K562 (cell line): ENCODE measurements around the gene ZNF333. TPM values are rescaled to one million over a fixed set of nuclear protein-coding genes. Genes with fewer than 3 reads are reported as not detected.
"Not testable (repeated sequence)": the region's sequence is repeated elsewhere in the genome, so short reads cannot be mapped to it uniquely, and the experiment has no call there.

Source experiments
- ATAC-seq: fragments of 200-7000 bp; cut with Tn5 transposase; 3 replicates; pipeline ENCODE4 v1.9.1; 2020; ENCODE audit warnings: moderate library complexity
- BruUV-seq: library from RNA; stranded (reverse); fragments of 400-500 nt; replicated peaks from 2 replicates; lab custom pipeline; 2021; lab: Mats Ljungman, UMichigan
- CTCF ChIA-PET: fragments of 300-600 bp; formaldehyde crosslinking; extraction: SDS; loops from one replicate; lab custom pipeline; 2021; ENCODE audit warnings: low intra/inter-chr PET ratio; lab: Yijun Ruan, JAX
- POLR2A ChIA-PET: fragments of 300-600, 350-650 bp; sonication (Branson Sonifier 250); formaldehyde crosslinking; extraction: SDS; loops from one replicate; lab custom pipeline; 2021; ENCODE audit warnings: antibody characterized with exemption, inconsistent platforms; lab: Yijun Ruan, JAX
- DNase-seq, 4 experiments: peaks; one replicate each; pipeline versions ENCODE4 v3.0.0 to v3.0.0-alpha.2; 2011 to 2018; ENCODE audit warnings: low spot score in 3 of 4, mixed read lengths in 3 of 4; ENCODE audit errors: extremely low read depth in 1 of 4
- FAIRE-seq: peaks from 2 replicates; lab custom pipeline; 2011; peaks lifted over from hg19 to GRCh38; lab: Jason Lieb, UNC
- H2AFZ ChIP-seq: 2 replicates; pipeline ENCODE4 v1.6.0; 2011; ENCODE audit warnings: low read depth, low read length, control low read depth, inconsistent platforms
- H3K27ac ChIP-seq: fragments of 200-600 bp; 3 replicates; pipeline ENCODE4 v1.8.0; 2011; ENCODE audit warnings: low read depth, mild to moderate bottlenecking, control low read depth, inconsistent platforms, low read length, moderate library complexity, mixed read lengths; ENCODE audit errors: extremely low read depth
- H3K27me3 ChIP-seq, 2 experiments: fragments of 300-600 bp in 1 of 2; 2 replicates in 1 of 2; 3 replicates in 1 of 2; pipeline versions ENCODE4 v1.6.0 to v1.8.0; 2011; ENCODE audit warnings: inconsistent platforms in 2 of 2, low read length in 2 of 2, mild to moderate bottlenecking in 1 of 2, mixed read lengths in 1 of 2, moderate library complexity in 1 of 2; ENCODE audit not compliant: control insufficient read depth in 2 of 2, insufficient read depth in 2 of 2
- H3K36me3 ChIP-seq: fragments of 300-600 bp; 3 replicates; pipeline ENCODE4 v1.8.0; 2011; ENCODE audit warnings: mild to moderate bottlenecking, low read length, inconsistent platforms; ENCODE audit not compliant: control insufficient read depth, insufficient read depth
- H3K4me1 ChIP-seq, 2 experiments: fragments of 200-600 bp in 1 of 2; replicated peaks in 1 of 2; 2 replicates in 1 of 2; 3 replicates in 1 of 2; pipeline versions ENCODE4 v1.5.1 to v1.8.0; 2011; ENCODE audit warnings: inconsistent platforms in 2 of 2, low read length in 2 of 2, mild to moderate bottlenecking in 1 of 2, mixed read lengths in 1 of 2, moderate library complexity in 1 of 2; ENCODE audit not compliant: control insufficient read depth in 2 of 2, insufficient read depth in 2 of 2
- H3K4me2 ChIP-seq: 2 replicates; pipeline ENCODE4 v1.6.1; 2011; ENCODE audit warnings: low read length, control low read depth, inconsistent platforms, mixed read lengths; ENCODE audit not compliant: insufficient read depth
- H3K4me3 ChIP-seq: fragments of 200-600 bp; sonication (generic), shearing (Covaris generic); 2 replicates; pipeline ENCODE4 v1.5.1; 2016; ENCODE audit warnings: control low read depth, inconsistent platforms
- H3K79me2 ChIP-seq: fragments of 200-600 bp; 3 replicates; pipeline ENCODE4 v1.8.0; 2011; ENCODE audit warnings: low read length, inconsistent platforms; ENCODE audit not compliant: control insufficient read depth, insufficient read depth
- H3K9ac ChIP-seq, 2 experiments: 2 replicates each; pipeline versions ENCODE4 v1.6.0 to v1.6.1; 2011; ENCODE audit warnings: low read depth in 2 of 2, low read length in 2 of 2, control low read depth in 1 of 2, inconsistent platforms in 1 of 2, mild to moderate bottlenecking in 1 of 2, mixed read lengths in 1 of 2; ENCODE audit not compliant: insufficient read depth in 1 of 2
- H3K9me1 ChIP-seq: one replicate; pipeline ENCODE4 v1.6.0; 2011; ENCODE audit warnings: inconsistent platforms, mild to moderate bottlenecking, low read length, moderate library complexity; ENCODE audit not compliant: control insufficient read depth, insufficient read depth
- H3K9me3 ChIP-seq: replicated peaks from 2 replicates; pipeline ENCODE4 v1.5.1; 2011; ENCODE audit warnings: low read depth, low read length, inconsistent platforms; ENCODE audit not compliant: control insufficient read depth, insufficient read depth
- H4K20me1 ChIP-seq: replicated peaks from 2 replicates; pipeline ENCODE4 v1.6.1; 2011; ENCODE audit warnings: low read length, inconsistent platforms, mixed read lengths; ENCODE audit not compliant: control insufficient read depth, insufficient read depth
- NELFE ChIP-seq: IDR thresholded peaks from 2 replicates; pipeline ENCODE4 v1.6.1; 2011; ENCODE audit warnings: mild to moderate bottlenecking; ENCODE audit not compliant: insufficient read depth, insufficient read length
- RAD21 ChIP-seq, 2 experiments: fragments of 250-450 bp in 1 of 2; fragments of 450-650 bp in 1 of 2; sonication (Bioruptor Pico) in 1 of 2; formaldehyde crosslinking in 1 of 2; IDR thresholded peaks in 1 of 2; conservative IDR thresholded peaks in 1 of 2; 2 replicates each; pipeline versions ENCODE4 v1.4.0 to v1.8.0; 2020 to 2022; ENCODE audit warnings: mild to moderate bottlenecking in 2 of 2, moderate library complexity in 1 of 2
- TRIM24 ChIP-seq, 2 experiments: fragments of 450-650 bp; IDR thresholded peaks; 2 replicates each; pipeline ENCODE4 v1.6.1; 2016
- WGBS: fragments of 100-300 bp; shearing (Covaris generic); methylation state at CpG from one replicate; pipeline ENCODE4 v1.1.6; 2016; ENCODE audit warnings: low coverage, mixed read lengths; ENCODE audit not compliant: insufficient coverage; ENCODE audit errors: missing lambda C conversion rate; 5-methylcytosine and 5-hydroxymethylcytosine counted together
- in situ Hi-C: fragments of 300-500 bp; cut with MboI; formaldehyde crosslinking; loops from 4 replicates; pipeline ENCODE4 v1.15.0; 2018; ENCODE audit warnings: inconsistent platforms, mixed read lengths
- intact Hi-C: fragments of 100-400 bp; cut with micrococcal nuclease; formaldehyde crosslinking; loops from 2 replicates; pipeline ENCODE4 v1.14.2; 2022
- polyA plus RNA-seq, 8 experiments: library from polyadenylated mRNA; depleted of rRNA in 4 of 8; stranded (reverse) in 5 of 8; unstranded in 3 of 8; fragments of >200 nt; fragmentation: Nextera tagmentation in 2 of 8; fragmentation: Illumina TruSeq in 1 of 8; extraction: Ambion mirVana in 2 of 8; extraction: Trizol in 1 of 8; gene quantifications; 2 replicates each; pipeline versions ENCODE4 v1.2.1 to v1.2.3, GENCODE V29; 2011 to 2014; ENCODE audit warnings: inconsistent platforms in 1 of 8, missing spikeins in 1 of 8
- total RNA-seq, 7 experiments: library from RNA; depleted of rRNA in 6 of 7; stranded (reverse); fragments of >200 nt in 6 of 7; fragmentation: Illumina TruSeq in 2 of 7; extraction: Trizol in 2 of 7; gene quantifications; 2 replicates each; pipeline versions ENCODE4 v1.2.1 to v1.2.3, GENCODE V29; 2011 to 2021; ENCODE audit warnings: low replicate concordance in 1 of 7

ZNF333 gene
- total and polyA plus RNA-seq, 9 of the 15 experiments (the other 6 are each of a cell fraction or from before 2014, with no cell fraction given) = 2.8 to 10.3 (median 6.3) TPM

GRCh38 chr19:14765841-14766240, 76.0 kb downstream of the ZNF333 start:
- H2AFZ ChIP-seq, DNase-seq, POLR2A ChIA-PET, CTCF ChIA-PET, H3K4me2 ChIP-seq, H3K9me3 ChIP-seq, H3K4me1 ChIP-seq, FAIRE-seq, H3K27ac ChIP-seq, H3K9ac ChIP-seq, H3K27me3 ChIP-seq, H3K79me2 ChIP-seq, BruUV-seq, H4K20me1 ChIP-seq, ATAC-seq, H3K9me1 ChIP-seq, H3K4me3 ChIP-seq, intact Hi-C loops: not testable (repeated sequence)
- peaks cover 69% of the 10 kb centered on the region; the same call in 2 of the 3 replicates for H3K36me3 ChIP-seq
- in situ Hi-C loops = loop anchor here (5.0 kb wide), 1 partner anchor 369 kb away; no protein-coding TSS in a partner anchor
- WGBS = 87% methylated on average over 14 of the region's 15 CpGs

- no peak overlapping the region for H3K4me2 ChIP-seq
- TF ChIP-seq TRIM24 (IDR thresholded peaks at IDR 0.05) = no peak
- no peak for TF ChIP-seq NELFE
- TF ChIP-seq RAD21 (CRISPR knock-in tag; conservative IDR thresholded peaks at IDR 0.05 in 1 of 2, IDR thresholded peaks at IDR 0.05 in 1 of 2) = no peak
- TF ChIP-seq, all 486 proteins: peak for 0
- Histone ChIP-seq H3K9me1 (no peaks in the 10 kb centered on the region), H3K36me3 (peaks cover 72% of the 10 kb centered on the region; the same call in 2 of the 3 replicates), H2AFZ (no peak overlapping the region), H3K9me3 (no peaks in the 10 kb centered on the region), H3K4me1 (no peaks in the 10 kb centered on the region; a peak in 1 of 5 replicates), H3K4me3 (no peak overlapping the region), H4K20me1 (no peaks in the 10 kb centered on the region), H3K27ac (no peak overlapping the region), H3K9ac (no peak overlapping the region), H3K27me3 (no peaks in the 10 kb centered on the region), H3K79me2 (no peaks in the 10 kb centered on the region)
- no CpG with 5 or more reads among the region's 2 CpGs for WGBS
- DNase-seq (no peak), FAIRE-seq (no peak), ATAC-seq (no peak)
- intact Hi-C loops (no loop called here), in situ Hi-C loops (loop anchor here (5.0 kb wide), 1 partner anchor 370 kb away; no protein-coding TSS in a partner anchor)
- no TSS peak for BruUV-seq
- ChIA-PET POLR2A (interaction anchor here (0.7 kb wide), 2 partner anchors 359 to 1230 kb away, joined by 3 read pairs; no protein-coding TSS in a partner anchor), CTCF (no interaction called here)
Measured at GRCh38 chr19:14767466-14767971, 77.7 kb downstream of the ZNF333 start.
